ENCODE data around the gene HABP2. TPM values are rescaled to one million over a fixed set of nuclear protein-coding genes. Genes with fewer than 3 reads are reported as not detected.

HABP2 gene
- total and polyA plus RNA-seq, 4 donors: not detected

DNA sequence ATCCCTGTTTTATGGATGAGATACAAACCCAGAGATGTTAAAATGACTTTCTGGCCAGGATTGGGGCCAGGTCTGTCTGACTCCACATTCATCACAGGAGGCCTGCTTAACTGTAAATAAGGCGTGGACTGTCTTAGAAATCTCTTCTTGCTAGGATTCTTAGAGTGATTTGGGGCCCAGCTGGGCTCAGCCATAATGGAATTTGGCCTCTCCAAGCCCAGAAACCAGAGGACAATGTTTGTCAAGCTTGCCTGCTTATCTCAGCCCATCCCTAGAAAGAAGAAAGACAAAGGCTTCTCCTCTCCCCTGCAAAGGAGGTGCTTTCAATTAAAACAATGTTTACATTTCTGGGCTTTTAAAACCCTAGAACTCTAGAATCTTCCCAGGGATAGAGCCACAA, 2.9 kb downstream of the HABP2 start:
- DNase-seq: no peak
- Histone ChIP-seq H3K36me3 (ENCODE audit: control insufficient read depth in 1 of 2, insufficient read depth in 2 of 2, low read length in 1 of 2) (no peaks in the 10 kb centered on the region), H3K27ac (ENCODE audit: low read depth in 1 of 2, low read length in 2 of 2) (no peak overlapping the region), H3K4me1 (ENCODE audit: control insufficient read depth in 1 of 2, insufficient read depth in 2 of 2, low read length in 2 of 2) (no peaks in the 10 kb centered on the region), H3K9me3 (ENCODE audit: control insufficient read depth, low read length) (no peaks in the 10 kb centered on the region), H3K27me3 (ENCODE audit: control insufficient read depth in 1 of 2, insufficient read depth in 2 of 2, low read length in 1 of 2) (peaks cover 0 to 2% of the 10 kb centered on the region in 2 donors), H3K4me3 (ENCODE audit: low read length in 2 of 2) (no peak overlapping the region)
- no peak for ATAC-seq (ENCODE audit: low FRiP score)
- intact Hi-C loops (cut with DNase I): no loop called here
- 98 to 100% methylated on average over 1 of the region's 1 CpG for WGBS, 2 donors

DNA sequence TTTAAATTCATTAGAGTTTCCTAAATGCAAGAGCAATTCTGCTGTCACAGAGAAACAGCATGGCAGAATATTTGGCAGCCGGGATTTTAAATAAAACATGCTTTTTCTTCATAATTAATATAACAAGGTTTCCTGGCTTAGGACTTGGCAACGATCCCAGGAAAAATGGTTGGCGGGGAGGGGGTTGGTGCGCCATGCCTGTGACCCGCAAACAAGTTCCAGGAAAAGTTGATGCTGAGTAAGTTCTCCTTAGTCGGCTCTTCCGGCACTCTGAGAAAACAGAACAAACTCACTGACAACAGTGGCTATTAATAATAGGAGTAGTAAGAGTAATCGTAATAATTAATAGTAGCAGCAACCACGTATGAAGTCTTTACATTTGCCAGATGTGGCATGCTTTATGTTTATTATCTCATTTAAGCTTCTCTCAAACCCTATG, 4.6 kb downstream of the HABP2 start:
- 3 to 10% methylated on average over 9 of the region's 9 CpGs for WGBS, 2 donors
- intact Hi-C loops (cut with DNase I): no loop called here

DNA sequence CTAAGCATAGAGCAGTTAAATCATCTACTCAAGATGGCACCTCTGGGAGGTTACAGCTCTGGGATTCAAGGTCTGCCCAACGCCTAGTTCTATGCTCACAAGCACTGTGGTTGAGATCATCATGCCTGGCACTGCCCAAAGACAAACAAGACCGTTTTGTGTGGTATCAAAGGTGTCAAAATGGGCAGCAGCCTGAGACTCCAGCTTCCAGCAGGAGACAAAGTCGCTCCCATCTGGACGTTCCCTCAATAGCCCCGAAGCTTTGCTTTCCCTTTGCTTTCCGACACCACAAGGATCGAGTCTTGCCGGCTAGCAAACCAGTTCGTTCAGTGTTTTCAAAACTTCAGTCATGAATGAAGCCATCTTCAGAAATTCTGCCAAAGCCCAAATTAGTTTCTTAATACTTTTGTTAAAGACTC, 5.1 kb downstream of the HABP2 start:
- no peaks in the 10 kb centered on the region for H3K27me3 ChIP-seq (ENCODE audit: control insufficient read depth in 1 of 2, insufficient read depth in 2 of 2, low read length in 1 of 2)
- H3K36me3 ChIP-seq (ENCODE audit: control insufficient read depth in 1 of 2, insufficient read depth in 2 of 2, low read length in 1 of 2): no peaks in the 10 kb centered on the region
- no peaks in the 10 kb centered on the region for H3K9me3 ChIP-seq (ENCODE audit: control insufficient read depth, low read length)
- peak overlapping the region in 1 of 2 donors; percentile 2 for H3K4me3 ChIP-seq (ENCODE audit: low read length in 2 of 2)
- H3K4me1 ChIP-seq (ENCODE audit: control insufficient read depth in 1 of 2, insufficient read depth in 2 of 2, low read length in 2 of 2): no peaks in the 10 kb centered on the region
- 10 to 24% methylated on average over 9 of the region's 9 CpGs for WGBS, 2 donors
- peak; percentile 17 for ATAC-seq (ENCODE audit: low FRiP score)
- intact Hi-C loops (cut with DNase I): no loop called here
- DNase-seq: peak in 1 of 2 donors; percentile 57
- H3K27ac ChIP-seq (ENCODE audit: low read depth in 1 of 2, low read length in 2 of 2): no peak overlapping the region

More for the DNA sequence above, 4.6 kb downstream of the HABP2 start:
- H3K36me3 ChIP-seq (ENCODE audit: control insufficient read depth in 1 of 2, insufficient read depth in 2 of 2, low read length in 1 of 2): no peaks in the 10 kb centered on the region
- ATAC-seq (ENCODE audit: low FRiP score) (peak; percentile 54), DNase-seq (peak in 1 of 2 donors; percentile 74)
- no peaks in the 10 kb centered on the region for H3K4me1 ChIP-seq (ENCODE audit: control insufficient read depth in 1 of 2, insufficient read depth in 2 of 2, low read length in 2 of 2)
- H3K4me3 ChIP-seq (ENCODE audit: low read length in 2 of 2): no peak overlapping the region
- H3K27ac ChIP-seq (ENCODE audit: low read depth in 1 of 2, low read length in 2 of 2): no peak overlapping the region
- H3K9me3 ChIP-seq (ENCODE audit: control insufficient read depth, low read length): no peaks in the 10 kb centered on the region
- H3K27me3 ChIP-seq (ENCODE audit: control insufficient read depth in 1 of 2, insufficient read depth in 2 of 2, low read length in 1 of 2): peaks cover 0 to 2% of the 10 kb centered on the region in 2 donors

DNA sequence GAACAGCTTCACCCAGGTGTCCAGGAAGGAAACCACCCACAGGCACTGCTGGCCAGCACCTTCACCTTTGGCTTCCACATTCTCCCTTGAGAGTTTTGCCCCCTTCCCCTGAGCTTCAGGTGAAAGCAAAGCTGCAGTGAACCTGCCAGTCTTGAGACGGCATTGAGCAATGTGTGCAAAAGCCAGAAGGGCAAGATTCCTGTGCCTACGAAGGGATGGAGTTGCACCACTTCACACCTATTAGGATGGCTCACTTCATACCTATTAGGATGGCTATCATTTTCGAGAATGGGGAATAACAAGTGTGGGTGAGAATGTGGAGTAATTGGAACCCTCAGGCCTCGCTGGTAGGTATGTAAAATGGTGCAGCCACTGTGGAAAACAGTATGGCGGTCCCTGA, 7.2 kb downstream of the HABP2 start:
- Histone ChIP-seq H3K27me3 (ENCODE audit: control insufficient read depth in 1 of 2, insufficient read depth in 2 of 2, low read length in 1 of 2) (no peaks in the 10 kb centered on the region), H3K27ac (ENCODE audit: low read depth in 1 of 2, low read length in 2 of 2) (no peak overlapping the region), H3K9me3 (ENCODE audit: control insufficient read depth, low read length) (no peaks in the 10 kb centered on the region), H3K4me3 (ENCODE audit: low read length in 2 of 2) (no peak overlapping the region), H3K36me3 (ENCODE audit: control insufficient read depth in 1 of 2, insufficient read depth in 2 of 2, low read length in 1 of 2) (no peaks in the 10 kb centered on the region), H3K4me1 (ENCODE audit: control insufficient read depth in 1 of 2, insufficient read depth in 2 of 2, low read length in 2 of 2) (no peaks in the 10 kb centered on the region)
- no peak for ATAC-seq (ENCODE audit: low FRiP score)
- 82 to 98% methylated on average over 5 of the region's 5 CpGs for WGBS, 2 donors
- intact Hi-C loops (cut with DNase I): loop anchor here in 1 of 2 donors (10.0 kb wide), 1 partner anchor 115 kb away; no protein-coding TSS in a partner anchor
- DNase-seq: no peak

DNA sequence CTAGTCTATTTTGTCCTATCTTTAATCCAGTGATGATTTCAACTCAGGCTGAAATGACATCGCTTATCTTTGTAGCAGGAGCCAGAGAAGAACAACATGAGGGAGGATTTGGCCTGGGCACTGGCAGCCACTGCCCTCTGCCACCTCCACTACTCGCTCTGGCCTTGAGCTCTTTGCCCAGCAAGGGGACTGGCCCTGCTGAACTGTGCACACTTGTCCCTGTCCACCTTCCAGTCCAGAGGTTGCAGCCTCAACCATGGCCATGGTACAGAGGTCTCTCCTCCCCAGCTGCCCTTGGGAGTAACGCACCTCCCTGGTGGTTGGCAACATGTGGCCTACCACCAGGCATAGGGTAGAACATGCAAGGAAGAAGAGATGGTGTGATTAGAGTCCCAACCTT, 8.4 kb downstream of the HABP2 start:
- no peaks in the 10 kb centered on the region for H3K36me3 ChIP-seq (ENCODE audit: control insufficient read depth in 1 of 2, insufficient read depth in 2 of 2, low read length in 1 of 2)
- H3K4me3 ChIP-seq (ENCODE audit: low read length in 2 of 2): no peak overlapping the region
- 96% methylated on average over 3 of the region's 3 CpGs for WGBS, 2 donors
- H3K9me3 ChIP-seq (ENCODE audit: control insufficient read depth, low read length): no peaks in the 10 kb centered on the region
- intact Hi-C loops (cut with DNase I): loop anchor here in 1 of 2 donors (10.0 kb wide), 1 partner anchor 116 kb away; no protein-coding TSS in a partner anchor
- H3K27me3 ChIP-seq (ENCODE audit: control insufficient read depth in 1 of 2, insufficient read depth in 2 of 2, low read length in 1 of 2): no peaks in the 10 kb centered on the region
- DNase-seq: no peak
- no peak overlapping the region for H3K27ac ChIP-seq (ENCODE audit: low read depth in 1 of 2, low read length in 2 of 2)
- ATAC-seq (ENCODE audit: low FRiP score): no peak
- H3K4me1 ChIP-seq (ENCODE audit: control insufficient read depth in 1 of 2, insufficient read depth in 2 of 2, low read length in 2 of 2): no peaks in the 10 kb centered on the region

DNA sequence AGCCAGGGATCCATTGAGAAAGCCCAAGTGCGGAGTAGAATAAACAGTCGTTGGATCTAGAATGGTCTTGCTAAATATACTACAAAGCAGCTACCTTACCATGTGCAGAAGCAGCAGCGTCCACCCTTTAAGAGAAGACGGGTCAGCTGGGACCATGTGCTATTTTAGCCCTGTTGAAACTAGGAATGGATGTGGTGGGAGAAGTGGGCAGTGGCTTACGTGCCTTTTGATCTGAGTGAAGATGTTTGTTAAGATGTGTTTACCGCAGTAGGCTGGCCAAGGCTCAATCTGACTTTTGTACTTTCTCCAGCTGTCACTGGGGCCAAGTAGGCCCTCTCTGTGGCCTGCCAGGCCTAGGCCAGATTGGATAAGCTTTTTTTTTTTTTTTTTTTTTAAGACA, 9.2 kb downstream of the HABP2 start:
- intact Hi-C loops (cut with DNase I): loop anchor here in 1 of 2 donors (10.0 kb wide), 1 partner anchor 117 kb away; no protein-coding TSS in a partner anchor
- ATAC-seq (ENCODE audit: low FRiP score) (no peak), DNase-seq (no peak)

DNA sequence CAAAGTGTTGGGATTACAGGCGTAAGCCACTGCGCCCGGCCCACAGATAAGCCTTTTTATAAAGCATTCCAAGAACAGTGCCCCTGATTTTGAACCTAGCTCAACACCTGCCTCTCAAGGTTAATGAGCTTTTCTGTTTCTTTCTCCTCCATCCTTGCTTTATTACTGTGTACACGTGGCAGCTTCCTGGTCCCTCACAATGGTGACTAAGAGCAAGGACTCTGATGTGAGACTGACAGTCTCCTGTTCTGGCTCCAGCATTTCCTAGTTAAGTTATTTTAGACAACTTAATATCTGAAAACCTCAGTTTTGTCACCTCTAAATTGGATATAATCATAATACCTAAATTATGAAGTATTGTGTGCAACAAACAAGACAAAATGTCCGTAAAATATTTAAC, 9.9 kb downstream of the HABP2 start:
- ATAC-seq (ENCODE audit: low FRiP score) (no peak), DNase-seq (no peak)
- intact Hi-C loops (cut with DNase I): loop anchor here in 1 of 2 donors (10.0 kb wide), 1 partner anchor 118 kb away; no protein-coding TSS in a partner anchor
- Histone ChIP-seq H3K36me3 (ENCODE audit: control insufficient read depth in 1 of 2, insufficient read depth in 2 of 2, low read length in 1 of 2) (no peaks in the 10 kb centered on the region), H3K9me3 (ENCODE audit: control insufficient read depth, low read length) (no peaks in the 10 kb centered on the region), H3K27me3 (ENCODE audit: control insufficient read depth in 1 of 2, insufficient read depth in 2 of 2, low read length in 1 of 2) (no peaks in the 10 kb centered on the region), H3K27ac (ENCODE audit: low read depth in 1 of 2, low read length in 2 of 2) (no peak overlapping the region), H3K4me3 (ENCODE audit: low read length in 2 of 2) (no peak overlapping the region), H3K4me1 (ENCODE audit: control insufficient read depth in 1 of 2, insufficient read depth in 2 of 2, low read length in 2 of 2) (no peaks in the 10 kb centered on the region)
- 81 to 96% methylated on average over 5 of the region's 5 CpGs for WGBS, 2 donors

More for the DNA sequence above, 9.2 kb downstream of the HABP2 start:
- H3K27me3 ChIP-seq (ENCODE audit: control insufficient read depth in 1 of 2, insufficient read depth in 2 of 2, low read length in 1 of 2): no peaks in the 10 kb centered on the region
- H3K9me3 ChIP-seq (ENCODE audit: control insufficient read depth, low read length): no peaks in the 10 kb centered on the region
- WGBS, 2 donors: 74 to 78% methylated on average over 6 of the region's 6 CpGs
- no peak overlapping the region for H3K27ac ChIP-seq (ENCODE audit: low read depth in 1 of 2, low read length in 2 of 2)
- H3K4me3 ChIP-seq (ENCODE audit: low read length in 2 of 2): no peak overlapping the region
- no peaks in the 10 kb centered on the region for H3K4me1 ChIP-seq (ENCODE audit: control insufficient read depth in 1 of 2, insufficient read depth in 2 of 2, low read length in 2 of 2)
- no peaks in the 10 kb centered on the region for H3K36me3 ChIP-seq (ENCODE audit: control insufficient read depth in 1 of 2, insufficient read depth in 2 of 2, low read length in 1 of 2)

DNA sequence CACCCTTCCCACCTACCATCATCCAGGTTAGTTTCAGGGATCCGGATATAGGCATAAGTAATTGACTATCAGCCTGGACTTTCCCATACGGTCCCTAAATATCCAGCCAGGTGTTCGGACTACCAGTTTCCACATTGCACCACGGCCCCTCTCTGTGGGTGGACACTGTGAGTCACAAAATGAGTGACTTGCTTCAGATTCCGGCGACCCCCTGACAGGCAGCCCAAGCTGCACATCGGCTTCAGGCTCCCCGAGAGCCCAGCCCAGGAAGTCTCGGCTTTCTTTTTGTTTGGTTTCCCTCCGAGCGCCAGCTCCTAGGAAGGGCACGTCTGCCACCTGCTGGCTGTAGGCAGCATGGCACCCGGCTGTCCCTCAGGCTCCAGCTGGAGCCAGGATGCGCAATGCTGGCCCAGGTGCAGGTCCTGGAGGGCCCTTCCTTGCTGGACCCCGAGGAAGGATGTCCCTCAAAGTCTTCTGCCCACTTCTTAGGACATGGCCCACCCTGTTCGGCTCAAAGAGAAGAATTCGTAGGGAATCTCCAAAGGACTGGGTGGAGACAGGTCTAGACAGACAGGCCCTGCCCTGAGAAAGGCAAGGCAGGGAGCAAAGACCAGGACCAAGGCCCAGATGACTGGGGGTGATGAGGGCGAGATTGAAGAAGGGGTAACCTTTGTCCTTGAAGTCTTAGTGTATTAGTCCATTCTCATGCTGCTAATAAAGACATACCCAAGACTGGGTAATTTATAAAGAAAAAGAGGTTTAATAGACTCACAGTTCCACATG, 10.6 kb downstream of the HABP2 start:
- no peak overlapping the region for H3K27ac ChIP-seq (ENCODE audit: low read depth in 1 of 2, low read length in 2 of 2)
- no peaks in the 10 kb centered on the region for H3K27me3 ChIP-seq (ENCODE audit: control insufficient read depth in 1 of 2, insufficient read depth in 2 of 2, low read length in 1 of 2)
- ATAC-seq (ENCODE audit: low FRiP score) (peak; percentile 91), DNase-seq (peak; percentile 84 to 92)
- no peaks in the 10 kb centered on the region for H3K36me3 ChIP-seq (ENCODE audit: control insufficient read depth in 1 of 2, insufficient read depth in 2 of 2, low read length in 1 of 2)
- intact Hi-C loops (cut with DNase I): loop anchor here in 1 of 2 donors (10.0 kb wide), 1 partner anchor 119 kb away; no protein-coding TSS in a partner anchor
- no peaks in the 10 kb centered on the region for H3K4me1 ChIP-seq (ENCODE audit: control insufficient read depth in 1 of 2, insufficient read depth in 2 of 2, low read length in 2 of 2)
- 7% methylated on average over 18 of the region's 18 CpGs for WGBS, 2 donors
- H3K4me3 ChIP-seq (ENCODE audit: low read length in 2 of 2): peak overlapping the region in 1 of 2 donors; percentile 14
- no peaks in the 10 kb centered on the region for H3K9me3 ChIP-seq (ENCODE audit: control insufficient read depth, low read length)

DNA sequence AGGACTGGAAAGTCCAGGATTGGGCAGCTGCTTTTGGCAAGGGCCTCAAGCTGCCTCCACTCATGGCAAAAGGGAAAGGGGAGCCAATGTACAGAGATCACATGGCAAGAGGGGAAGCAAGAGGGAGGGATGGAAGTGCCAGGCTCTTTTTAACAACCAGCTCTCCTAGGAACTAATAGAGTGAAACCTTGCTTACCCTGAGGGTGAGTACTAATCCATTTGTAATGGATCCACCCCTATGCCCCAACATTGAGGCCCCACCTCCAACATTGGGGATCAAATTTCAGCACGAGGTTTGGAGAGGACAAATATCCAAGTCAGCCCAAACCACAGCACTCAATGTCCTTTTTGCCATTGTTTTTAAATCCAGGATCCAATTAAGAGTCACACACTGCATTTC, 12.5 kb downstream of the HABP2 start:
- no peak for DNase-seq
- H3K27ac ChIP-seq (ENCODE audit: low read depth in 1 of 2, low read length in 2 of 2): no peak overlapping the region

More for the DNA sequence above, 12.5 kb downstream of the HABP2 start:
- no peaks in the 10 kb centered on the region for H3K27me3 ChIP-seq (ENCODE audit: control insufficient read depth in 1 of 2, insufficient read depth in 2 of 2, low read length in 1 of 2)
- H3K36me3 ChIP-seq (ENCODE audit: control insufficient read depth in 1 of 2, insufficient read depth in 2 of 2, low read length in 1 of 2): no peaks in the 10 kb centered on the region
- no peak overlapping the region for H3K4me3 ChIP-seq (ENCODE audit: low read length in 2 of 2)
- 0 to 18% methylated on average over 1 of the region's 1 CpG for WGBS, 2 donors
- no peaks in the 10 kb centered on the region for H3K4me1 ChIP-seq (ENCODE audit: control insufficient read depth in 1 of 2, insufficient read depth in 2 of 2, low read length in 2 of 2)
- intact Hi-C loops (cut with DNase I): loop anchor here in 1 of 2 donors (10.0 kb wide), 1 partner anchor 121 kb away; no protein-coding TSS in a partner anchor
- no peak for ATAC-seq (ENCODE audit: low FRiP score)
- H3K9me3 ChIP-seq (ENCODE audit: control insufficient read depth, low read length): no peaks in the 10 kb centered on the region

All from aorta (tissue), 5 donors.